ENCODE measurements around the gene RBM12. TPM values are rescaled to one million over a fixed set of nuclear protein-coding genes. Genes with fewer than 3 reads are reported as not detected.

The RBM12 gene
- polyA plus RNA-seq, 1 donor (not counting 4 experiments of a cell fraction or from before 2014, with no cell fraction given), result 98.9 TPM

- FAIRE-seq, result no peak
- Histone ChIP-seq H3K4me3 (ENCODE audit: control insufficient read depth in 2 of 3, extremely low read depth in 1 of 3, insufficient read depth in 2 of 3, low read depth in 1 of 3, low read length in 3 of 3) (peak overlapping the region; percentile 6 to 77 (median 51)), H3K27ac (ENCODE audit: control insufficient read depth, insufficient read depth, low read length) (peak overlapping the region; percentile 54), H3K9ac (ENCODE audit: control insufficient read depth, extremely low read depth, insufficient read depth, low read length) (no peak overlapping the region), H3K79me2 (ENCODE audit: control insufficient read depth, insufficient read depth, low read length) (peaks cover 93% of the 10 kb centered on the region), H3K27me3 (ENCODE audit: control insufficient read depth, extremely low read depth, insufficient read depth, low read length) (no peaks in the 10 kb centered on the region), H3K9me1 (ENCODE audit: control insufficient read depth, extremely low read depth, insufficient read depth, low read length) (no peaks in the 10 kb centered on the region), H3K36me3 (ENCODE audit: control insufficient read depth in 2 of 2, extremely low read depth in 1 of 2, insufficient read depth in 2 of 2, low read length in 2 of 2) (peaks cover 0 to 2% of the 10 kb centered on the region in 2 experiments), H3K9me3 (ENCODE audit: control insufficient read depth, low read depth, low read length) (no peaks in the 10 kb centered on the region), H3K4me1 (ENCODE audit: control insufficient read depth, extremely low read depth, insufficient read depth, low read length) (peaks cover 36% of the 10 kb centered on the region), H2AFZ (ENCODE audit: control insufficient read depth, low read length) (no peak overlapping the region), H4K20me1 (ENCODE audit: control insufficient read depth, extremely low read depth, insufficient read depth, low read length) (peaks cover 35% of the 10 kb centered on the region), H3K4me2 (ENCODE audit: control insufficient read depth, extremely low read depth, insufficient read depth, low read depth, low read length) (peak overlapping the region; percentile 99)
- DNase-seq (ENCODE audit: low read depth, low spot score), result no peak
- dilution Hi-C loops (cut with MboI; ENCODE audit: extremely low pct_ligation_motif_present, low sequenced_read_pairs), result no loop called here
- no peak for TF ChIP-seq CTCF (optimal IDR thresholded peaks at IDR 0.05 in 1 of 3, IDR thresholded peaks at IDR 0.05 in 1 of 3, conservative IDR thresholded peaks at IDR 0.05 in 1 of 3; ENCODE audit: extremely low read depth in 1 of 3, insufficient read depth in 2 of 3, low read length in 3 of 3)
- TF ChIP-seq EZH2 (IDR thresholded peaks at IDR 0.05; ENCODE audit: low read length), result no peak
Observed at GRCh38 chr20:35660122-35660937, 4.4 kb downstream of the RBM12 start.

GRCh38 chr20:35657271-35657670 is 7.4 kb downstream of the RBM12 start:
- H3K4me2 ChIP-seq (ENCODE audit: control insufficient read depth, extremely low read depth, insufficient read depth, low read depth, low read length), result no peak overlapping the region
- H2AFZ ChIP-seq (ENCODE audit: control insufficient read depth, low read length), result no peak overlapping the region
- no peaks in the 10 kb centered on the region for H3K9me1 ChIP-seq (ENCODE audit: control insufficient read depth, extremely low read depth, insufficient read depth, low read length)
- peaks cover 46% of the 10 kb centered on the region for H4K20me1 ChIP-seq (ENCODE audit: control insufficient read depth, extremely low read depth, insufficient read depth, low read length)
- peaks cover 13 to 32% of the 10 kb centered on the region in 2 experiments for H3K36me3 ChIP-seq (ENCODE audit: control insufficient read depth in 2 of 2, extremely low read depth in 1 of 2, insufficient read depth in 2 of 2, low read length in 2 of 2)
- peaks cover 24% of the 10 kb centered on the region for H3K4me1 ChIP-seq (ENCODE audit: control insufficient read depth, extremely low read depth, insufficient read depth, low read length)
- TF ChIP-seq CTCF (optimal IDR thresholded peaks at IDR 0.05 in 1 of 3, IDR thresholded peaks at IDR 0.05 in 1 of 3, conservative IDR thresholded peaks at IDR 0.05 in 1 of 3; ENCODE audit: extremely low read depth in 1 of 3, insufficient read depth in 2 of 3, low read length in 3 of 3) (no peak), EZH2 (IDR thresholded peaks at IDR 0.05; ENCODE audit: low read length) (no peak)
- FAIRE-seq (no peak), DNase-seq (ENCODE audit: low read depth, low spot score) (no peak)
- no peaks in the 10 kb centered on the region for H3K27me3 ChIP-seq (ENCODE audit: control insufficient read depth, extremely low read depth, insufficient read depth, low read length)
- no peaks in the 10 kb centered on the region for H3K9me3 ChIP-seq (ENCODE audit: control insufficient read depth, low read depth, low read length)
- H3K27ac ChIP-seq (ENCODE audit: control insufficient read depth, insufficient read depth, low read length), result no peak overlapping the region
- H3K9ac ChIP-seq (ENCODE audit: control insufficient read depth, extremely low read depth, insufficient read depth, low read length), result no peak overlapping the region
- peaks cover 99% of the 10 kb centered on the region for H3K79me2 ChIP-seq (ENCODE audit: control insufficient read depth, insufficient read depth, low read length)
- H3K4me3 ChIP-seq (ENCODE audit: control insufficient read depth in 2 of 3, extremely low read depth in 1 of 3, insufficient read depth in 2 of 3, low read depth in 1 of 3, low read length in 3 of 3), result no peak overlapping the region
- dilution Hi-C loops (cut with MboI; ENCODE audit: extremely low pct_ligation_motif_present, low sequenced_read_pairs), result no loop called here

All from keratinocyte (primary cell).